DOHH2 (cell line): ENCODE measurements around the gene KCNJ15.

Experiments
- H3F3A ChIP-seq: fragments of 200-600 bp; sonication (generic), shearing (Covaris generic); 2 replicates; pipeline ENCODE4 v1.6.0; 2016; ENCODE audit warnings: antibody characterized with exemption, mild to moderate bottlenecking; ENCODE audit not compliant: control insufficient read depth, insufficient read depth
- H3K27ac ChIP-seq: fragments of 200-600 bp; sonication (generic); 2 replicates; pipeline ENCODE4 v1.5.1; 2014; ENCODE audit warnings: low read depth, mild to moderate bottlenecking, low read length, moderate library complexity
- H3K27me3 ChIP-seq: fragments of 200-600 bp; sonication (generic); 2 replicates; pipeline ENCODE4 v1.6.1; 2014; ENCODE audit warnings: mild to moderate bottlenecking, low read length, mixed read lengths; ENCODE audit not compliant: control insufficient read depth
- H3K36me3 ChIP-seq: fragments of 200-600 bp; sonication (generic); 2 replicates; pipeline ENCODE4 v1.6.1; 2014; ENCODE audit warnings: mild to moderate bottlenecking, low read length, moderate library complexity, mixed read lengths; ENCODE audit not compliant: control insufficient read depth
- H3K4me1 ChIP-seq: fragments of 200-600 bp; sonication (generic); 2 replicates; pipeline ENCODE4 v1.6.1; 2014; ENCODE audit warnings: mild to moderate bottlenecking, low read length, mixed read lengths; ENCODE audit not compliant: control insufficient read depth
- H3K4me2 ChIP-seq: fragments of 200-600 bp; sonication (generic); 2 replicates; pipeline ENCODE4 v1.6.0; 2014; ENCODE audit warnings: mild to moderate bottlenecking, low read length, moderate library complexity
- H3K4me3 ChIP-seq: fragments of 200-600 bp; sonication (generic); 2 replicates; pipeline ENCODE4 v1.5.1; 2014; ENCODE audit warnings: mild to moderate bottlenecking, low read length, mixed read lengths
- H3K79me2 ChIP-seq: fragments of 200-600 bp; sonication (generic); 2 replicates; pipeline ENCODE4 v1.6.1; 2014; ENCODE audit warnings: mild to moderate bottlenecking, low read length, mixed read lengths; ENCODE audit not compliant: control insufficient read depth
- H3K9me2 ChIP-seq: fragments of 200-600 bp; sonication (generic); replicated peaks from 2 replicates; pipeline ENCODE4 v1.6.1; 2014; ENCODE audit warnings: mild to moderate bottlenecking, low read length, mixed read lengths; ENCODE audit not compliant: control insufficient read depth
- H3K9me3 ChIP-seq: fragments of 200-600 bp; sonication (generic); 2 replicates; pipeline ENCODE4 v1.6.1; 2014; ENCODE audit warnings: antibody characterized with exemption, low read length, mixed read lengths; ENCODE audit not compliant: control insufficient read depth, insufficient read depth
- H4K20me1 ChIP-seq: fragments of 200-600 bp; sonication (generic); 2 replicates; pipeline ENCODE4 v1.6.0; 2014; ENCODE audit warnings: low read depth, mild to moderate bottlenecking, antibody characterized with exemption, low read length, moderate library complexity; ENCODE audit not compliant: control insufficient read depth, insufficient read depth
- CTCF ChIP-seq: fragments of 200-600 bp; sonication (generic); IDR thresholded peaks from one replicate; pipeline ENCODE4 v1.5.1; 2014; ENCODE audit warnings: antibody characterized with exemption, mild to moderate bottlenecking, low read depth, low read length; ENCODE audit not compliant: poor library complexity, severe bottlenecking
- EZH2phosphoT487 ChIP-seq: fragments of 200-600 bp; sonication (generic); IDR thresholded peaks from 2 replicates; pipeline ENCODE4 v1.6.1; 2017; ENCODE audit warnings: borderline replicate concordance, mild to moderate bottlenecking, antibody characterized with exemption, low read length, moderate library complexity, mixed read lengths

KCNJ15 gene

GRCh38 chr21:38312822-38313221 lies 56.0 kb downstream of the KCNJ15 start:
- no peak overlapping the region for H3K4me2 ChIP-seq
- H3F3A ChIP-seq: no peaks in the 10 kb centered on the region
- no peaks in the 10 kb centered on the region for H3K4me1 ChIP-seq
- H3K9me3 ChIP-seq: no peaks in the 10 kb centered on the region
- no peaks in the 10 kb centered on the region for H4K20me1 ChIP-seq
- no peak overlapping the region for H3K4me3 ChIP-seq
- no peaks in the 10 kb centered on the region for H3K9me2 ChIP-seq
- H3K79me2 ChIP-seq: no peaks in the 10 kb centered on the region
- H3K27ac ChIP-seq: no peak overlapping the region
- no peaks in the 10 kb centered on the region for H3K36me3 ChIP-seq
- TF ChIP-seq CTCF: no peak
- TF ChIP-seq EZH2phosphoT487: no peak
- no peaks in the 10 kb centered on the region for H3K27me3 ChIP-seq

GRCh38 chr21:38314558-38314957 lies 57.8 kb downstream of the KCNJ15 start:
- no peaks in the 10 kb centered on the region for H3K9me3 ChIP-seq
- H3K79me2 ChIP-seq: no peaks in the 10 kb centered on the region
- no peaks in the 10 kb centered on the region for H3K4me1 ChIP-seq
- H3K9me2 ChIP-seq: no peaks in the 10 kb centered on the region
- H3K27ac ChIP-seq: no peak overlapping the region
- TF ChIP-seq CTCF (no peak), EZH2phosphoT487 (no peak)
- no peaks in the 10 kb centered on the region for H3K36me3 ChIP-seq
- no peaks in the 10 kb centered on the region for H3F3A ChIP-seq
- H3K27me3 ChIP-seq: no peaks in the 10 kb centered on the region
- no peak overlapping the region for H3K4me3 ChIP-seq
- H4K20me1 ChIP-seq: no peaks in the 10 kb centered on the region
- no peak overlapping the region for H3K4me2 ChIP-seq

- Histone ChIP-seq H3K79me2 (no peaks in the 10 kb centered on the region), H3K27me3 (no peaks in the 10 kb centered on the region), H4K20me1 (no peaks in the 10 kb centered on the region), H3K4me2 (no peak overlapping the region), H3K4me3 (no peak overlapping the region), H3K36me3 (no peaks in the 10 kb centered on the region), H3K9me3 (no peaks in the 10 kb centered on the region), H3F3A (no peaks in the 10 kb centered on the region), H3K4me1 (no peaks in the 10 kb centered on the region), H3K9me2 (no peaks in the 10 kb centered on the region), H3K27ac (no peak overlapping the region)
- TF ChIP-seq CTCF (no peak), EZH2phosphoT487 (no peak)
Observed at GRCh38 chr21:38315122-38315521, 58.3 kb downstream of the KCNJ15 start.

- Histone ChIP-seq H3F3A (no peaks in the 10 kb centered on the region), H3K4me2 (no peak overlapping the region), H3K79me2 (no peaks in the 10 kb centered on the region), H3K4me1 (no peaks in the 10 kb centered on the region), H3K9me2 (no peaks in the 10 kb centered on the region), H3K27me3 (no peaks in the 10 kb centered on the region), H3K4me3 (no peak overlapping the region), H4K20me1 (no peaks in the 10 kb centered on the region), H3K36me3 (no peaks in the 10 kb centered on the region), H3K9me3 (no peaks in the 10 kb centered on the region), H3K27ac (no peak overlapping the region)
- TF ChIP-seq CTCF (no peak), EZH2phosphoT487 (no peak)
Observed at GRCh38 chr21:38319781-38320180, 63.0 kb downstream of the KCNJ15 start.
